Hematopoietic multipotent progenitor cell treated with erythropoietin and hydrocortisone succinate and interleukin-3 and kit ligand, for 15 days (in vitro differentiated cells): ENCODE results near the gene AUTS2.
A peak's percentile ranks its signal among the peaks of the same experiment; 100 is the strongest.

ENCODE experiments used
- DNase-seq: peaks from one replicate; pipeline ENCODE4 v3.0.0-alpha.2; 2015; ENCODE audit warnings: low spot score

AUTS2 gene

GRCh38 chr7:69624435-69625230 is 26.4 kb downstream of the AUTS2 start:
- peak; percentile 18 for DNase-seq

GRCh38 chr7:69625238-69625637 is 27.0 kb downstream of the AUTS2 start:
- DNase-seq, result no peak

GRCh38 chr7:69625798-69626197 is 27.5 kb downstream of the AUTS2 start:
- no peak for DNase-seq

- no peak for DNase-seq
These were observed 32.0 kb downstream of the AUTS2 start for GRCh38 chr7:69630292-69630691.

GRCh38 chr7:69631131-69631530 is 32.9 kb downstream of the AUTS2 start:
- DNase-seq, result no peak

GRCh38 chr7:69632280-69632679 is 34.0 kb downstream of the AUTS2 start:
- no peak for DNase-seq

- DNase-seq, result no peak
These were observed 35.0 kb downstream of the AUTS2 start for GRCh38 chr7:69633122-69633831.

GRCh38 chr7:69635555-69636185 is 37.4 kb downstream of the AUTS2 start:
- DNase-seq, result no peak

- no peak for DNase-seq
These were observed 40.4 kb downstream of the AUTS2 start for GRCh38 chr7:69638674-69639073.

GRCh38 chr7:69640216-69640615 is 41.9 kb downstream of the AUTS2 start:
- DNase-seq, result no peak

GRCh38 chr7:69640925-69641594 is 42.8 kb downstream of the AUTS2 start:
- DNase-seq, result no peak

- no peak for DNase-seq
These were observed 45.0 kb downstream of the AUTS2 start for GRCh38 chr7:69643265-69643664.

- no peak for DNase-seq
These were observed 45.6 kb downstream of the AUTS2 start for GRCh38 chr7:69643708-69644445.

- no peak for DNase-seq
These were observed 47.4 kb downstream of the AUTS2 start for GRCh38 chr7:69645683-69646082.

- DNase-seq, result no peak
These were observed 52.9 kb downstream of the AUTS2 start for GRCh38 chr7:69651101-69651590.

GRCh38 chr7:69652947-69653701 is 54.8 kb downstream of the AUTS2 start:
- DNase-seq, result no peak

GRCh38 chr7:69653806-69654205 is 55.5 kb downstream of the AUTS2 start:
- DNase-seq, result no peak

GRCh38 chr7:69654381-69654780 is 56.1 kb downstream of the AUTS2 start:
- no peak for DNase-seq

- no peak for DNase-seq
These were observed 56.8 kb downstream of the AUTS2 start for GRCh38 chr7:69654849-69655707.

GRCh38 chr7:69656077-69656476 is 57.8 kb downstream of the AUTS2 start:
- no peak for DNase-seq
